Cerebellar cortex (tissue), 1 donor: ENCODE results near the gene GATM.
"Not testable (repeated sequence)": the region's sequence is repeated elsewhere in the genome, so short reads cannot be mapped to it uniquely, and the experiment has no call there.

Source experiments
- DNase-seq: peaks from one replicate; pipeline ENCODE4 v3.0.0-alpha.2; 2015; ENCODE audit warnings: low spot score

GATM gene

GRCh38 chr15:45387380-45388007 lies 9.2 kb upstream of the GATM start:
- no peak for DNase-seq

- no peak for DNase-seq
These were observed 8.6 kb upstream of the GATM start for GRCh38 chr15:45386974-45387373.

GRCh38 chr15:45386420-45386819 lies 8.1 kb upstream of the GATM start:
- peak; percentile 98 for DNase-seq

- no peak for DNase-seq
These were observed 7.2 kb upstream of the GATM start for GRCh38 chr15:45385590-45385989.

- no peak for DNase-seq
These were observed 6.4 kb upstream of the GATM start for GRCh38 chr15:45384700-45385099.

- peak; percentile 91 for DNase-seq
These were observed 544 bp upstream of the GATM start for GRCh38 chr15:45378913-45379262.

- peak; percentile 81 for DNase-seq
These were observed 665 bp downstream of the GATM start for GRCh38 chr15:45377609-45378148.

- peak; percentile 74 for DNase-seq
These were observed 1.3 kb downstream of the GATM start for GRCh38 chr15:45376967-45377608.

- peak; percentile 38 for DNase-seq
These were observed 1.9 kb downstream of the GATM start for GRCh38 chr15:45376300-45376928.

GRCh38 chr15:45375836-45376235 lies 2.5 kb downstream of the GATM start:
- no peak for DNase-seq

- DNase-seq = no peak
These were observed 4.4 kb downstream of the GATM start for GRCh38 chr15:45373976-45374375.

- peak; percentile 50 for DNase-seq
These were observed 6.0 kb downstream of the GATM start for GRCh38 chr15:45372041-45372995.

GRCh38 chr15:45371546-45371945 lies 6.8 kb downstream of the GATM start:
- no peak for DNase-seq

- DNase-seq = not testable (repeated sequence)
These were observed 8.3 kb downstream of the GATM start for GRCh38 chr15:45370042-45370441.

- not testable (repeated sequence) for DNase-seq
These were observed 11.1 kb downstream of the GATM start for GRCh38 chr15:45367222-45367621.

- DNase-seq = no peak
These were observed 14.1 kb downstream of the GATM start for GRCh38 chr15:45364271-45364670.

- DNase-seq = no peak
These were observed 14.5 kb downstream of the GATM start for GRCh38 chr15:45363801-45364200.

- no peak for DNase-seq
These were observed 15.0 kb downstream of the GATM start for GRCh38 chr15:45363334-45363733.

GRCh38 chr15:45362419-45362818 lies 15.9 kb downstream of the GATM start:
- no peak for DNase-seq

- DNase-seq = no peak
These were observed 16.5 kb downstream of the GATM start for GRCh38 chr15:45361878-45362277.

- no peak for DNase-seq
These were observed 22.5 kb downstream of the GATM start for GRCh38 chr15:45355860-45356259.

- no peak for DNase-seq
These were observed 23.6 kb downstream of the GATM start for GRCh38 chr15:45354711-45355110.
